GM18870 (cell line): ENCODE measurements around the gene CCDC13.
"Not testable (repeated sequence)": the region's sequence is repeated elsewhere in the genome, so short reads cannot be mapped to it uniquely, and the experiment has no call there.

Experiments
- ATAC-seq: cut with Tn5 transposase; IDR thresholded peaks from one replicate; pipeline ENCODE4 v1.9.1; 2021; ENCODE audit warnings: moderate library complexity; ENCODE audit not compliant: unreplicated experiment

CCDC13 gene, protein sequence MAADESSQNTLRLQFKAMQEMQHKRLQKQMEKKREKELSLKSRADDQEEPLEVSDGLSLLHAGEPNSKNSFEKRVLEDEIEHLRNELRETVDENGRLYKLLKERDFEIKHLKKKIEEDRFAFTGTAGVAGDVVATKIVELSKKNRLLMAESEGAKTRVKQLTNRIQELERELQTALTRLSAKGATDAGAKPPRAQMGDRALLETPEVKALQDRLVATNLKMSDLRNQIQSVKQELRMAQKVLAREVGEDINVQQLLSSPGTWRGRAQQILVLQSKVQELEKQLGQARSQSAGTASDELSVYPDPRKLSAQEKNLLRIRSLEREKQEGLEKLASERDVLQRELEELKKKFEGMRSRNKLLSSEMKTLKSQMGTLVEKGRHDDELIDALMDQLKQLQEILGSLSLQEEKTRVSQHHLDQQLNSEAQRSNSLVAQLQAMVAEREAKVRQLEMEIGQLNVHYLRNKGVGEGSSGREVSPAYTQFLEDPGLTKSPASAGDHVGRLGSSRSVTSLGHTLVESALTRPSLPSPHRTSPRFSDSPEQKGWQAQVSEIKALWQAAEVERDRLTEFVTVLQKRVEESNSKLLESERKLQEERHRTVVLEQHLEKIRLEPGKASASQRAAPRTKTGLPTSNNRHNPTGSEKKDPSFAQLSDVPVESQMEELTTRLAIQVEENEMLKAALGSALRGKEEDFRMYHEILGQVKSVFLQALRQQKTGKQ

DNA sequence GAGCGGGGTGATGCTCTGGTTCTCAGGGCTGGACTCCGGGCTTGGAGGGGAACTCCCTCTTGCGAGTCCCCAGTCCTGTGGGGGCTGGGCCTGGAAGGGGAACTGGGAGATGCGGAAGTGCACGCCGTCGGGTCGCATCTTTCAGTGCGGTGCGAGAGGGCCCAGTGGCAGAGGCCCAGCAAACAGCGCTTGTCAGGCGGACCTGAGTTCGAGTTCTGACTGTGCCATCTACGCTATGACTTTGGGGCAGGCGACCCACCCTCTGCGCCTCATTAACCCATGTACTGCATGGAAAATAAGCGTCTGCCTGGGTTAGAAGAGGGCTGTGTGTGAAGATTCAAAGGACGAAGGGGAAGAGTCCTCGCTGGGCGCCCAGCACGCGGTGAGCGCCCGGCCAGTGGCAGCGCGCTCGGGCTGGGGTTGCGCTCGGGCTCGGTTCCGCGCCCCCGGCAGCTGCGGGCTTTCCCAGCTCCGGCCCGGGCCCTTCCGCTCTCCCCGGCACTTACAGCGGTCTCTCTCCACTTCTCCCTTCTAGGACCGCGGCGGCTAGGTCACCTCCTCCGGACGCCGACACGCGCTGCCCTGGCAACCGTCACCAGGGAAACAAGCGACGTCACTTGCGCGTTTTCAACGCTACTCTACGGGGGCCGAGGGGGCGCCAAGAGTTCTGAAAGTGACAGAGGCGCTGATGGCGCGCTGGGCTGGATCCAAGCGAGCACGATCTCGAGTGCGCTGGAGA, at the start of gene CCDC13:
Gene CCDC13 (minus strand): TSS at position 584 of the 739 bp plus-strand sequence. CDS start 14,908 bp downstream, outside the sequence.
- ATAC-seq, result peak; percentile 86

DNA sequence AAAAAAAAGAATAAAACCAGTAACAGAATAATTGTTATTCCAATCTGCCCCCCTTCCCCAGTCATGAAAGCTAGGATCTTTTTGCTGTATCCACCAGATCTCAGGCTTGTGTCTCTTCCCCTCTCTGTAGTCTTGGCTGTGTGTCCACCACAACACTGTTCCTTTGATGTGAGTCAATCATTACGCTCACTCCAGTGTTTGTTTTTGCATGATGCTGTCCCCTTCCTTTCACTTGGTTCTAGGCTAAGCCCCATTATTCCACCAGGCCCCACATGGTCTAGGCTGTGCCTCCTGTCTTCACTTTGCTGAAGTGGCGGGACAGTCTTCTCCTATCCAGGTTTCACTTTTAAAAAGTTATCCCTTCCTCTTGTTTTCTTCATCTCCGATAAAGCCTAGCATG, 49.8 kb upstream of the CCDC13 start:
- ATAC-seq, result no peak

DNA sequence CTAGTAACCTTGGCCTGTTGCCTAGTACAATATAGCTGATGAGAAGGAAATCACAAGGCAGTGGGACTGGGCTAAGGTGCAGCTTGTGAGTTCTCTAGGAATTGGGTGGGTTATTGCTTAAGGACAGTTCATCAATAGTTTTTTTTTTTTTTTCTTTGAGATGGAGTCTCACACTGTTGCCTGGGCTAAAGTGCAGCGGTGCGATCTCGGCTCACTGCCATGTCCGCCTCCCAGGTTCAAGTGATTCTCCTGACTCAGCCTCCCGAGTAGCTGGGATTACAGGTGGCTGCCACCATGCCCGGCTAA, 47.6 kb upstream of the CCDC13 start:
- ATAC-seq, result no peak

DNA sequence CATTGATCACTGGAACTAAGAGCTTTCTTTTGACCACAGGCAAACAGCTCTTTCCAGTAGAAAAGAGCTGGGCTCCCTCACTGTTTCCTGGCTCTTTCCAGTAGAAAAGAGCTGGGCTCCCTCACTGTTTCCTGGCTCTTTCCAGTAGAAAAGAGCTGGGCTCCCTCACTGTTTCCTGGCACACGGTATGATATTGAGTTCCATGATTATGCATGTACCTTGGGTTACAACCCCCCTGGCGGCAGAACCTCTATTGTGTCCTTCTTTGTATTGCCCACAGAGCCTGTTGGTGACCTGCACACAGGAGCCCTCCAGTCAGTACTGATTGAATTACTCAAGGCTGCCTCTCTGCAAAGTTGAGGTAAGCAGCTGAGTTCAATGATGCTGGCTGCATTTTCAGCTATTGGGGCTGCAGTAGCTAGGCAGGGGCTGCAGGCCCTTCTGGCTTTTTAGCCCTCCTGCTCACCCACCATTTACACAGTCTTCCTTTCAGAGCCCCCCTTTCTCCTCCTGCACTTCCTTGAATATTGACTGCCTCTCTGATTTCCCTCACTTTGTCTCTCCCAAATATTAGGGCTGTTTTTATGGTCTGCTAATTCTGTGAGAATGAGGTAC, 46.4 kb upstream of the CCDC13 start:
- no peak for ATAC-seq

DNA sequence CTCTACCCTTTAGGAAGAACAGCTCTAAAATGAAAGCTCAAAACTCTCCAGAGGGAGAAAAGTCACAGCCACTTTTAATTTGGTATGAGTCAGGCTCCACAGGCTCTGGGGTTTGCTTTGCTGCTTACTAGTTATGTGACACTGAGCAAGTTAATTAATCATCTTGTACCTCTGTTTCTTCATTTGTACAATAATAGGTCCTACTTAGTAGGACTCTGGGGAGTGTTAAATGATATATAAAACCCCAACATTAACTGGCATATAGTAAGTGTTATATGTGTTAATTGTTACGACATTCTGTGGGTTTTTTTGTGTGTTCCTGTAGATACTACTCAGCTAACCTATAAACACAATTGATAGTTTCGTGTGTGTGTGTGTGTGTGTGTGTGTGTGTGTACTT, 42.8 kb upstream of the CCDC13 start:
- ATAC-seq, result no peak

DNA sequence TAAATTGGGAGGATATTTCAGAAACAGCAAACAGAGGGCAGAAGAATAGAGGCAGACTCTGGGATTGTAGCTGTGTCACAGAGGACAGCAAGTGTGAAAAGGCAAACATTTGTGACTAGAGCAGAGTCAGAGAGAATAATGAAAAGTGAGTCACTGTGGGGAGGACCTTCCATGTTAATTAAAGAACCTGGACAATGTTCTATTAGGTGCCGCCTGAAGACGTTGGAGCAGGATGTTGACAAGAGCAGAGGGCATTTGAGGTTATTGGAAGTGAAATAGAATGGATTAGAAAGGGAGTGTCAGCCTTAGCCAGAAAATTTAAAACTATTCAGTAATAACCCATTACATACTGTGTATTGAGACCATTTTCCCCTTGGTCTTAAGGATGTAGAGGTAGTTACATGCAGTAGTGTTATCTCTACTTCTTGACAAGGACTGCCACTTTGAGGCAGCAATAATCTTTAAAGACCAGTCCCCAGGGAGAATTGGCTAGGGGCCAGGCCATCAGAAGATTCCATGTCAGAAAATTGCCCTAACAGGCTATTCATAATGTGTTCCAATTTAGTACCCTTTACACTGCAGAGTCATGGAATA, 42.0 kb upstream of the CCDC13 start:
- ATAC-seq, result no peak

DNA sequence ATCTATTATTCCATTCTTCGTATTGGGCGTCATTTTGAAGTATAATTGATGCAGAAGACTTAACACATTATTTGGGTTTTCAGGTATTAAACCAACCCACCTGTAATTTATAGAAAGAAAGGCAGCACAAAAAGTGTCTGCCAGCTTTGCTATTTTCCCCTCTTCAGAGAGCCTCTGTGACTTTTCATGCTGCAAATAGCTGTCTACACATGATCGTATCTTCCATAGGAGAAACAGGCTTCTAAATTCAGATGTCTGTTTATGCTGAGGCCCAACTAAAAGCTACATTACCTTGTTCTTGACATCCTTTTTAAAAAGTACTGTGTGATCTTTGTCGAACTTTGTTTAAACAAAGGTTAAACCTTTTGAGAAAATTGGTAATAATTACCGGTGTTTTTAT, 41.2 kb upstream of the CCDC13 start:
- no peak for ATAC-seq

DNA sequence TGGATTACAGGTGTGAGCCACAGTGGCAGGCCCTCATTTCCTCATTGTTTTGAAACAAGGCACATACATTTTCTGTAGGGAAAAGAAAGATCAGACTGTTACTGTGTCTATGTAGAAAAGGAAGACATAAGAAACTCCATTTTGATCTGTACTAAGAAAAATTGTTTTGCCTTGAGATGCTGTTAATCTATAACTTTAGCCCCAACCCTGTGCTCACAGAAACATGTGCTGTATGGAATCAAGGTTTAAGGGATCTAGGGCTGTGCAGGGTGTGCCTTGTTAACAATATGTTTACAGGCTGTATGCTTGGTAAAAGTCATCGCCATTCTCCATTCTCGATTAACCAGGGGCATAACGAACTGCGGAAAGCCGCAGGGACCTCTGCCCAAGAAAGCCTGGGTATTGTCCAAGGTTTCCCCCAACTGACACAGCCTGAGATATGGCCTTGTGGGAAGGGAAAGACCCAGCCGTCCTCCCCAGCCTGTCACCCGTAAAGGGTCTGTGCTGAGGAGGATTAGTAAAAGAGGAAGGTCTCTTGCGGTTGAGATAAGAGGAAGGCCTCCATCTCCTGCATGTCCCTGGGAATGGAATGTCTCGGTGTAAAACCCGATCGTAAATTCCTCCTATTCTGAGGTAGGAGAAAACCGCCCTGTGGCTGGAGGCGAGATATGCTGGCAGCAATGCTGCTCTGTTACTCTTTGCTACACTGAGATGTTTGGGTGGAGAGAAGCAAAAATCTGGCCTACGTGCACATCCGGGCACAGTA, 38.2 kb upstream of the CCDC13 start:
- ATAC-seq, result not testable (repeated sequence)

DNA sequence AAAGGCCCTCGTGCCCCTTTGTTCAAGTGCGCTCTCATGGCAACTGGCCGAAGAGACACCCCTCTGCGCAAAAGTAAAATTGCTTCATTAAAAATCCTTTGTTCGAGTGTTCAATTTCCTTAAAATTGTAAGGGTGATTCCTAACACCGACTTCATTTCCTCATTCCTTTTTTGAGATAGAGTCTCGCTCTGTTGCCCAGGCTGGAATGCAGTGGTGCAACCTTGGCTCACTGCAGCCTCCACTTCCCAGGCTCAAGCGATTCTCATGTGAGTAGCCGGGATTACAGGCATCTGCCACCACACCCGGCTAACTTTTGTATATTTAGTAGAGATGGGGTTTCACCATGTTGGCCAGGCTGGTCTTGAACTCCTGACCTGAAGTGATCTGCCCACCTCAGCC, 37.7 kb upstream of the CCDC13 start:
- not testable (repeated sequence) for ATAC-seq

DNA sequence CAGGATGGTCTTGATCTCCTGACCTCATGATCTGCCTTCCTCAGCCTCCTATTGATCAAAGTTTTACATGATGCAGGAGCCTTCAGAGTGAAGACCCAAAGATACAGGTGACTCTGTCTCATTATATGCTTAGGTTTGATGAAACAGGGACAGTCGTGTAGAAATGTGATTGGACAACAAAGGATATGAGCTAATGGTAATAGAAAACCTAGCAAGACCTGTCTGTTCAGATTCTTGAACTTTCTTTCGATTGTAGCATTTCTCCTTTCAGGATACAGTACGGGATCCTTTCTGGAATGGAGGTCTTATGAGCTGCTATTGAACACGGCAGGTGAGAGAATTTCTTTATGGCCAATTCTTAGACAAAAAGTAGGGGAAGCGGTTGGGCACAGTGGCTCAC, 36.1 kb upstream of the CCDC13 start, which contains the start of gene ACKR2:
Gene ACKR2 (plus strand): TSS at position 244 of the 400 bp plus-strand sequence. CDS start 55,058 bp downstream, outside the sequence.
- no peak for ATAC-seq

DNA sequence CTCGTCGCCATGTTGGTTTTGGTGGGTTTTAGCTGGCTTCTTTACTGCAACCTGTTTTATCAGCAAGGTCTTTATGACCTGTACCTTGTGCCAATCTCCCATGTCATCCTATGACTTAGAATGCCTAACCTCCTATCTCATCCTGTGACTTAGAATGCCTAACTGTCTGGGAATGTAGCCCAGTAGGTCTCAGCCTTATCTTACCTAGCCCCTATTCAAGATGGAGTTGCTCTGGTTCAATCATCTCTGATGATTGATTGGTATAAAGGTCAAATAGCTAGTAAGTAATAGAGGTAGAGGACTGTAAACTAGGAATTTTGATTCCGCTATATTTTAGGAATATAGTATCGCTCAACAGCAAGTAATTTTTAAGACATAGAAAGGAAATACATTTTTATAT, 34.9 kb upstream of the CCDC13 start:
- ATAC-seq, result no peak

DNA sequence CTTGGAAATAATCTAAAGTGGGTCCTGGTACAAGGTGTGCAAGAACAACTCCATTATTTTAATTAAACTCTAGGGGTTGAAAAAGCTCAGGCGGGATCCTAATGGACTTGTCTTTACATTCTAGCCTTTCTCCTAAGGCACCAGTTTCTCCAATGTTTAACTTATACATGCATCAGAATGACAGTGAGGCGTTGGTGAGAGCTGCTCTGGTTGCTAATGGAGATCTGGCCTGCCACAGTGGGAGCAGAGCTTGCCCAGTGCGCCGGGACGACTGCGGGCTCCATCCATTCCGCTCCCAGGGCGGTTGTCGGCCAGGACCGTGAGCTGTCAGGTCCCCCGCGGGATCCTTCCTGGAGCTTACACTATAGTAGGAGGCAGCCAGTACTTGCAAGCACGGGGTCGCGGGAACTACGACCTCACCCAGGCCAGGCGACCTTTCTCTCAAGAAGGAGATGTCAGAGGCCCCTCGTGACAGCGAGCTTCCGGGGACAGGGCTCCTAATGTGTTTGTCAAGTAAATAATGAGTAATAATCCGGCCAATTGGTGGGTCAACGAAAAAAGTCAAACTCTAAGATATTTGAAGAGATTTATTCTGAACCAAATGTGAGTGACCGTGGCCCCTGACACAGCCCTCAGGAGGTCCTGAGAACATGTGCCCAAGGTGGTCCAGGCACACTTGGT, 32.2 kb upstream of the CCDC13 start:
- no peak for ATAC-seq

DNA sequence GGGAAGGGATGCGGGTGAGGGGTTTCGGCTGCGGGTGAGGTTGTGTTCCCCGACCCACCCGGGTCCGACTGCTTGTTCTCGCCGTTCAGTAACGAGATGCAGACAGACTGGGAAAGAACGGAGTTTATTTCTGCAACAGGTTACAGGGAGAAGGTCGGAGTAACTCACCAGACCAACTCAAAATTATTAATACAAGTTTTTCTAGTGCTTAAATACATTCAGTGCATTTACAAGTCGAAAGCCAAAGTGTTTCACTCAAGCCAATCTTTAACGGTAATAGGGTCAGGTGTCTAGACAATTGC, 31.7 kb upstream of the CCDC13 start:
- ATAC-seq, result no peak

DNA sequence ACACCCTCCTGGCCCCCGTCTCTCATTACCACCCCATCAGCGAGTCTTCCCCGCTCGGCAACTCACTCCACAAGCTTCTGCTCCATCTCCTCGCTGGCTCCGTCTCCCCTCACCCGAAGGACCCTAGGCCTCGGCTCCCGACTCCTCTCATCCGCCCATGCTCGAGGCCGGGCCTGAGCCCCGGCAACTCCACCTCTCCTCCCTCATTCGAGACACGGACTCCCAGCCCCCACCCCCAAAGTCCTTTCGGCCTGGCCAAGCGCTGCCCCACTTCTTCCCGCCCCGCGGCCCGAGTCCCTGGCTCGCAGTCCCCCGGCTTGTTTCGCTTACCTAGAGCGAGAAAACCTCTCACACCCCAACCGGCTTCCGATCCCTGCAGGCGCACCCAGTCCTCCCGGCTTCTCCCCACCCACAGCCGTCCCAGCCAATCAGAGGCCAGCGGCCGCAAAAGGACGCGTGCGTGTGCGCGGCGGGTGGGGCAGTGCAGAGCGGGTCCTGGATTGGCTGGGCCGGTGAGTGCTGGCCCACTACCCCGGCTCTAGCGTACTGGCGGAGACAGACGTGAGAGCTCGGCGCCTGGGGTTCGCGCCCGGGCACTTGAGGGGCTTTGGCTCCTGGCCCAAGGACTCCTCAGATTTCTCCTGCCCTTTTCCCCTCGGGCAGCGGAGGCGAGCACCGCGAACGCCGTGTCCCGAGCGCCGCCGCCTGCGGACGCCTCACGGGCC, 31.2 kb upstream of the CCDC13 start, which contains the start of gene HIGD1A:
Gene HIGD1A (minus strand): TSS at position 385 of the 725 bp plus-strand sequence. CDS start 10,237 bp downstream, outside the sequence.
- peak; percentile 85 for ATAC-seq

DNA sequence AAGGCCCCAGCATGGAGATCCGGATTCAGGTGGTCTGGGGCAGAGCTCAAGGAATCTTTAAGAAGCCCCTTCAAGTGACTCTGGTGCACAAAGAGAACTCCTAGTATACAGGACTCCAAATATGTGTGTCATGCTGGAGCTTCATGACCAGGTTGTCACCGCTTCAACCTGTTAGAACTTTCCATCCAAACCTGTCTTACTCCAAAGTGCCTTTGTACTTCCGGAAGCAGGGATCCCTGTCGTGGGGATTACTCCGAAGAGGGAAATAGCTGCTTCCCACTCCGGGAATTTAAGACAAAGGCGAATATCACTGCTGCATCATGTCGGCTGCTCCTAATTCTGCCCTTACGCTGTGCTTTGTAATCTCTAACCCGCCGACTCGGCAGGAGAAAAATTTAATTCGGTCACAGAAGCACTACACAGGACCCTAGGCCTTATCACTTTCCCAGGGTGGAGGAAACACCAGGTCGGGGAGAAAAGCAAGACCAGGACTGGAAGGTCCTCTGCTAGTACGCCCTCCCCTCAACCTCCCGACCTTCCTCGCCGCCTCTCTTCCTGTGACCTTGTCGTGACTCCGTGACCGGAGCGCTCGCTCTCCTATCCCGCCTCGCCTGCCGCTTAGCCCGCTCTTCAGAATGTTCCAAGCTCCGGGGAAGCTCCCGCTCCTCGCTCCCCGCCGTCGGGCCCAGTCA, 30.5 kb upstream of the CCDC13 start:
- ATAC-seq, result peak; percentile 30

DNA sequence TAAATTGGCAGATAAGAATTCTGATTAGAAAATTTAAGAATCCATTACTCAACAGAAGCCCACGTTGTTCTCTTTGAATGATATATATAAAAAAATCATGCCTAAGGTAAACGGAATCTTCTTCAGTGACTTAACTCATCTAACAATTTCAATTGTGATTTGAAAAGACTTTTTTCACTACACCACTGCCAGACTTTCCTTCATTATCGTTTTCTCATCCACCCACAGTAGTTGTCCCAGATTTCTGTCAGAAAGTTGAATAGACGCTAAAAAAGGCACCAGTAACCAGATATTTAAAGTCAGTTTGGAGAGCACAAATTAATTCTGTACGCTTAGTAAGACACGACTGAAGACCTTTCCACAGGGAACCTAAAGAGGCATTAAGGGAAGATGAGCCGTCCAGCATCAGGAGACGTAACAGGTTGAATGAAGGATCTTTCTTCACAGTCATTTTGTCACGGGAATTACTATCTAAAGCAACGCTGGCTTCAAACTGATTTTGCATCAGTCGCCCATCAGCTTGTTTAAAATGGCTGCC, 29.9 kb upstream of the CCDC13 start:
- no peak for ATAC-seq

DNA sequence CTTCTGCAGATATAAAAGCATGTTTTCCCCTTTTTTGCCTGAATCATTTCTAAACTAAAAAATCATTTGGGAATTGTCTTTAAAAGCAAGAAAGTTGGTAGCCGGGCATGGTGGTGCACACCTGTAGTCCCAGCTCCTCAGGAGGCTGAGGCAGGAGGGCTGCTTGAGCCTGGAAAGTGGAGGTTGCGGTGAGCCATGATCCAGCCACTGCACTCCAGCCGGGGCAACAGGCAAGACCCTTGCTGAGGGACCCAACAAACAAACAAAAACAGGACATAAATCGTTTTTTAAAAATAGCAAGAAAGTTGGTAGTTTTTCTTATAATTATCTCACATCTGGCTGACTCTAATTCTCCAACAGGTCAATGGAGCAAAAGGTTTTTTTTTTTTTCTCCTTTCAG, 28.7 kb upstream of the CCDC13 start:
- ATAC-seq, result no peak

DNA sequence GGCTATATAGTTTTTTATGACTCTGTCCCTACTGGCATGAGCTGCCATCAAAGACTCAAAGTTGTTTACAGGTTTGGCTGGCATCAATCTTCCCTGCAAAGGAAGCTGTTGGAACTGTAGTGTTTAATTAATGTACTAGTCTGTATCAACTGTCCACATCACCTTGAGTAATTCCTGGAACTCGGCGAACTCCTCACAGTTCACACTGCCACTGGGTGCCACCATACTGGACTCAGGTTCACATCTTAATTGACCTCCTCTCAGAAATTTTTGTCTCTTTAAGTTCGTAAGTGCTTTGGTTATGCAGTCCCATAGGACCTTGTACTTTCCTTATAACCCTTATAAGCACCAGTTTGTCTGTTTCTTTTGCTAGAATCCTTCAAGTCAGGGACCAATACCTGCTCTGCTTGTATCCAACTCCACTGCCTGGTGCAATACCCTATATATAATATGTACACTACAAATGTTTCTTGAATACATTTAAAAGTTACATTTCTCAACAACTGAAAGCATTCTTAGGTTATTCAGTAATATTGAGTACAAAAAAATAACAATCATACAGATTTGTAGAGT, 28.1 kb upstream of the CCDC13 start:
- ATAC-seq, result no peak
